HUES6 (cell line): Measurements from ENCODE around the gene ROBO1.
"Not testable (repeated sequence)": the region's sequence is repeated elsewhere in the genome, so short reads cannot be mapped to it uniquely, and the experiment has no call there.

Experiments used
- H3K27ac ChIP-seq: 2 replicates; pipeline ENCODE4 v1.7.0; 2013; ENCODE audit warnings: low read depth, mild to moderate bottlenecking, low read length, inconsistent platforms
- H3K27me3 ChIP-seq: 2 replicates; pipeline ENCODE4 v1.6.1; 2013; ENCODE audit warnings: low read length; ENCODE audit not compliant: control insufficient read depth, insufficient read depth
- H3K36me3 ChIP-seq: 2 replicates; pipeline ENCODE4 v1.6.1; 2013; ENCODE audit warnings: low read length; ENCODE audit not compliant: control insufficient read depth, insufficient read depth
- H3K4me1 ChIP-seq: 2 replicates; pipeline ENCODE4 v1.6.1; 2013; ENCODE audit warnings: low read length; ENCODE audit not compliant: control insufficient read depth, insufficient read depth
- H3K4me3 ChIP-seq: 2 replicates; pipeline ENCODE4 v1.5.1; 2013; ENCODE audit warnings: low read depth, low read length
- H3K9ac ChIP-seq: one replicate; pipeline ENCODE4 v1.6.1; 2013; ENCODE audit warnings: mild to moderate bottlenecking, low read length
- H3K9me3 ChIP-seq: 2 replicates; pipeline ENCODE4 v1.6.1; 2013; ENCODE audit warnings: low read depth, low read length; ENCODE audit not compliant: control insufficient read depth, insufficient read depth

The ROBO1 gene

GRCh38 chr3:78734048-78734637 is 1033.7 kb downstream of the ROBO1 start:
- H3K27ac ChIP-seq = no peak overlapping the region
- no peak overlapping the region for H3K9ac ChIP-seq
- no peaks in the 10 kb centered on the region for H3K36me3 ChIP-seq
- H3K4me1 ChIP-seq = peaks cover 13% of the 10 kb centered on the region
- no peak overlapping the region for H3K4me3 ChIP-seq
- H3K9me3 ChIP-seq = no peaks in the 10 kb centered on the region
- no peaks in the 10 kb centered on the region for H3K27me3 ChIP-seq

DNA sequence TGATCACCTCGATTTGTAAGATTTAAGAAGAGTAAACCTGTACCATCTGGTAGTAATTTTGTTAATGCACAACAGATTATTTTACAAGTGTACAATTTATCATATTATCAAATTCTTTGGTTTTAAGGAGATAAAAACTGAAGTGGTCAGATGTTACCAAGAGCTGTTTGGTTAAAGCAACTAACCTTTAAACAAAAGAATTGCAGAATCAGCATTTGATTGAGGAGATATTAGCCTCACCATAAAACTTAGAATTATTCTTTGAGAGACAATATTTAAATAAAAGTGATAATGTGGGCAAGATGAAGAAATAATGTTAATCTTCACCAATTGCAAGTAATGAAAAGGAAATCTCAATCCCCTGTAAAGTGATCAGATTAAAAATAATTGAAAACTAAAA is 1034.9 kb downstream of the ROBO1 start:
- Histone ChIP-seq H3K36me3 (no peaks in the 10 kb centered on the region), H3K27ac (no peak overlapping the region), H3K4me1 (peaks cover 17% of the 10 kb centered on the region), H3K9me3 (no peaks in the 10 kb centered on the region), H3K4me3 (no peak overlapping the region), H3K9ac (no peak overlapping the region), H3K27me3 (no peaks in the 10 kb centered on the region)

DNA sequence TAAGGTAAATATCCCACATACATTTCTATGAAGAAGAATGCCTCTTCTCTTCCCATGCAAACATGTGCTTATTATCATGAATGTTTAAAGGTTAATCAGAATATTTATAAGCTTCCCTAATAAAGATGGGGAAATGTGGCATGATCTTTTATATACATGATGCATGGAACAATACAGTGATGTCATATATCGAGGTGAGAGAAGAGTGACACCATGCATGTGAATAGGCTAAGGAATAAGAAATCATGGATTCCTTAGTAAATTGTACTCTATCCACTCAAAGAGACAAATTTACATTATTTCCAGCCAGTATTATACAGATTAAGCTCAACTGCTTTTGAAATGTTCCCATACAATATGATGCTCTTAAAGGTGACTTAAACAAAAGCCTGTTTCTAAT is 1035.3 kb downstream of the ROBO1 start:
- Histone ChIP-seq H3K36me3 (no peaks in the 10 kb centered on the region), H3K4me3 (no peak overlapping the region), H3K27ac (no peak overlapping the region), H3K9me3 (no peaks in the 10 kb centered on the region), H3K9ac (no peak overlapping the region), H3K27me3 (no peaks in the 10 kb centered on the region), H3K4me1 (peaks cover 15% of the 10 kb centered on the region)

- Histone ChIP-seq H3K27ac (no peak overlapping the region), H3K36me3 (no peaks in the 10 kb centered on the region), H3K4me3 (no peak overlapping the region), H3K9me3 (no peaks in the 10 kb centered on the region), H3K9ac (no peak overlapping the region), H3K4me1 (peaks cover 19% of the 10 kb centered on the region; the same call in 1 of the 2 replicates), H3K27me3 (no peaks in the 10 kb centered on the region)
Observed at GRCh38 chr3:78729946-78730345, 1037.9 kb downstream of the ROBO1 start.

DNA sequence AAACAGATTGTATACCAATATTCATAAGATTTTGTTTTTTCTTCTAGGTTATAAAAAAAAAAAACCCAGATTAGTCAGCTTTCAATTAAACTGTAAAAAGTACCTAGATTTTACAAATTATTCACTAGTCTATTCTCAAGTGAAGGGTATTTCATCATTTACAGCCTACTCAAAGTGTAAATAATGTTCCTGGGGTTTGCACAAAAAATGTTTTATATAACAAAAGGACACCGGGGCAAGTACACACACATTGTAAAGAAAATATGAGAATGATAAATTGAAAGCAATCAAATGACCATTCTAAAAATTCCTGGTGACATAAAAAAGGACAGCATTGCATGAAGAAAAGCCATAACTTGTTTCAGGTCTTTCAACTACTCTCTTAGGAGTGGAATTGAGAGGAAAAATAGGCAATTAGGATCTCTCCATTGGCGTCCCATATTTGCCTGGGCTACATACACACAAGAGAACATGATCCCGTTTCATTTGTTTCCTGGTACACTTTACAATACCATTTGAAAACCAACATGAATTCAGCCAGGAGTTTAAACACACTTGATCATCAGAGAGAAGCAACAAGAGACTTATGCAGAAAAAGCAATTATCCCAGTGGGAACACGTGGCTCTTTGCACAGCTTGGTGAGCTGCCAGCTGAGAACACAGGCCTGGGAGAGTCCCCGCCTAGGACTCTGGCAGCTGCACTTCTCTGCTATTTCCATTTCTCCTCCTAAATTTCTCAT is 1039.2 kb downstream of the ROBO1 start:
- no peak overlapping the region for H3K4me3 ChIP-seq
- H3K9ac ChIP-seq = no peak overlapping the region
- no peak overlapping the region for H3K27ac ChIP-seq
- no peaks in the 10 kb centered on the region for H3K27me3 ChIP-seq
- H3K4me1 ChIP-seq = peaks cover 19% of the 10 kb centered on the region; the same call in 1 of the 2 replicates
- H3K36me3 ChIP-seq = no peaks in the 10 kb centered on the region
- no peaks in the 10 kb centered on the region for H3K9me3 ChIP-seq

DNA sequence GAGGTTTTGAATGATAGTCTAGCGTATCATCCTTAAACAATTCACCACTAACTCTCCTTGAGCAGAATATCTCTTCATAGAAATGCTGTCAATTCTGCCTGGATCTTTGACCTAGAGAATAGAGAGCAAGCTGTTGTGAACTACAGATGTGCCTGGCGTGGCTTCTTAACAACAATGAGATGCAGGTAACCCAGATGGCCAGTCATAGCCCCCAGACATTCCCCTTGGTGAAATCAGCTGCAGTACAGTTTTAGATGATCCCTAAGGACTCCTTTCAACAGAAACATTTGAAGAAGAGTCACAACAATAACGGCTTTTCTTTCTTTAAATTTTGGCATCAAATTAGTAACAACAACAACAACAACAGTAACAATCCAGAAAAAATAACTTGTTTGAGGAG is 1041.3 kb downstream of the ROBO1 start:
- Histone ChIP-seq H3K9ac (no peak overlapping the region), H3K27me3 (no peaks in the 10 kb centered on the region), H3K27ac (no peak overlapping the region), H3K36me3 (no peaks in the 10 kb centered on the region), H3K4me1 (peaks cover 19% of the 10 kb centered on the region; the same call in 1 of the 2 replicates), H3K4me3 (no peak overlapping the region), H3K9me3 (no peaks in the 10 kb centered on the region)

DNA sequence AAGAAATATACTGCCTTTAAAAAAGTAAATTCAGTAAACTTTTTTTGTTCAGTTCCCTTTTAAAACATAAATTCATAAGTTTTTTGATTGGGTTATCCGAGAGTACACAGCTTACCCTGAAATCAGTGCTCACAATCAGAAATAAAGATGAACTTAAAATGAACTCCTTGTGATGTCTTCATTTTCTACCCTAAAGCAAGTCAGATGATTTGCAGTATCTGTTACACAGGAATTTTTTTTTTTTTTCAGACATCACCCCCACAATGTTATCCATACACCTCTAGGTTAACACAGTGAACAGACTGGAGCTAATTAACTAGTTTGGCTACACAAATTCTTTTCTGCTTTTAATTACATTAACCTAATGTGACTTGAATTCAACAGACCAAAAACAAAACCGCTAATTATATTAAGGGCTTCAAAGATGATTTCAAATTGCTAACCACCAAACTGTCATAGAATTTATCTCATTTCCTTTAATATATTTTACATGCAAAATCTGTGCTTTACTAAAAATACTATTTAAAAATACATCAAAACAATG is 1042.0 kb downstream of the ROBO1 start:
- peak overlapping the region; percentile 55; the same call in 1 of the 2 replicates for H3K27ac ChIP-seq
- no peaks in the 10 kb centered on the region for H3K36me3 ChIP-seq
- H3K9ac ChIP-seq = no peak overlapping the region
- no peaks in the 10 kb centered on the region for H3K9me3 ChIP-seq
- peaks cover 19% of the 10 kb centered on the region; the same call in 1 of the 2 replicates for H3K4me1 ChIP-seq
- H3K4me3 ChIP-seq = no peak overlapping the region
- no peaks in the 10 kb centered on the region for H3K27me3 ChIP-seq

GRCh38 chr3:78724859-78725258 is 1042.9 kb downstream of the ROBO1 start:
- H3K4me3 ChIP-seq = no peak overlapping the region

DNA sequence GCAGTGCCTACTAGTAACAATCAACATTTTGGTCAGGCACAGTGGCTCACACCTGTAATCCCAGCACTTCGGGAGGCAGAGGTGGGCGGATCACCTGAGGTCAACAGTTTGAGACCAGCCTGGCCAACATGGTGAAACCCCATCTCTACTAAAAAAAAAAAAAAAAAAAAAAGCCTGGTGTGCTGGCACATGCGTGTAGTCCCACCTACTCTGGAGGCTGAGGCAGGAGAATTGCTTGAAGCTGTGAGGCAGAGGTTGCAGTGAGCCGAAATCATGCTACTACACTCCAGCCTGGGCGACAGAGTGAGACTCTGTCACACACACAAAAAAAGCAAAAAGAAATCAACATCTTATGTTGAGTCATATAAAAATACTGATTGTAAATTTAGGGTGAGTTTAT is 1043.4 kb downstream of the ROBO1 start:
- peak overlapping the region; percentile 47; the same call in 1 of the 2 replicates for H3K27ac ChIP-seq
- peaks cover 19% of the 10 kb centered on the region; the same call in 1 of the 2 replicates for H3K4me1 ChIP-seq
- H3K9ac ChIP-seq, H3K9me3 ChIP-seq, H3K27me3 ChIP-seq, H3K36me3 ChIP-seq, H3K4me3 ChIP-seq: not testable (repeated sequence)

More at GRCh38 chr3:78724859-78725258, 1042.9 kb downstream of the ROBO1 start:
- Histone ChIP-seq H3K36me3 (no peaks in the 10 kb centered on the region), H3K27me3 (no peaks in the 10 kb centered on the region), H3K9ac (no peak overlapping the region), H3K9me3 (no peaks in the 10 kb centered on the region), H3K4me1 (peaks cover 19% of the 10 kb centered on the region; the same call in 1 of the 2 replicates), H3K27ac (peak overlapping the region; percentile 47; the same call in 1 of the 2 replicates)

GRCh38 chr3:78721771-78722543 is 1045.8 kb downstream of the ROBO1 start:
- no peaks in the 10 kb centered on the region for H3K27me3 ChIP-seq
- H3K9ac ChIP-seq = no peak overlapping the region
- H3K4me1 ChIP-seq = peaks cover 12% of the 10 kb centered on the region; the same call in 1 of the 2 replicates
- no peak overlapping the region for H3K4me3 ChIP-seq
- H3K9me3 ChIP-seq = no peaks in the 10 kb centered on the region
- no peaks in the 10 kb centered on the region for H3K36me3 ChIP-seq
- no peak overlapping the region for H3K27ac ChIP-seq
